GM23248 (cell line): ENCODE measurements around the gene CEP112.

ENCODE experiments used
- EZH2 ChIP-seq: fragments of 200-600 bp; sonication (generic); IDR thresholded peaks from 2 replicates; pipeline ENCODE4 v1.6.1; 2018; ENCODE audit warnings: antibody characterized with exemption, mild to moderate bottlenecking; ENCODE audit not compliant: insufficient read depth, poor library complexity, severe bottlenecking
- EZH2phosphoT487 ChIP-seq: fragments of 200-600 bp; sonication (generic); IDR thresholded peaks from 2 replicates; pipeline ENCODE4 v1.6.1; 2018; ENCODE audit warnings: antibody characterized with exemption, moderate library complexity, mild to moderate bottlenecking, low read depth; ENCODE audit not compliant: insufficient read depth

DNA sequence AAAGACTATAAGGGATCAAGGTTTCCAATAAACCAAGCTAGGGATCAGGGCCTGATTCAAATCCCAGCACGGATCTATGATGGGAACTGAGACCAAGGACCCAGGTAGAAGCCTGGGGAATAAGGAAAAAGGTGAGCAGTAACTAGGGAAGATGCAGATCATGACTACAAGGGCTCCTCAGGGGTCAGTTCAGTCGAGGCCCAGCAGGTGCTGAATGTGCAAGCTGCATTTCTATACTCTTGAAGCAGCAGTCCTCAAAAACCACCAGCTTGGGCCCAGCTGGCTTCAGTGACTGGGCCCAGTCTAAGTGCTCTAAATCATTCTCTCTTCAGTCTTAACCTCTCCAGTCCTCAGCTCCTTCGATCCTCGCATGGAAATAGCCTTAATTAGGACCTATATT is 401.7 kb downstream of the CEP112 start:
- TF ChIP-seq EZH2phosphoT487 (no peak), EZH2 (no peak)
